OCI-LY3 (cell line): ENCODE measurements around the gene PGM2.

ENCODE experiments used
- CTCF ChIP-seq: fragments of 200-600, 300-600 bp; sonication (generic); IDR thresholded peaks from 2 replicates; pipeline ENCODE4 v1.5.1; 2014; ENCODE audit warnings: antibody characterized with exemption, low read length, low read depth
- EZH2phosphoT487 ChIP-seq: fragments of 200-600 bp; shearing (Covaris generic); IDR thresholded peaks from 2 replicates; pipeline ENCODE4 v1.6.1; 2018; ENCODE audit warnings: antibody characterized with exemption, mixed run types, low read depth

GRCh38 chr4:37896206-37896860, 69.8 kb downstream of the PGM2 start:
- TF ChIP-seq CTCF (no peak), EZH2phosphoT487 (no peak)
